Liver (tissue), 3 donors: Measurements from ENCODE around the gene LDB3.

Experiments
- EGR1 ChIP-seq, 2 donors: IDR thresholded peaks; 2 replicates each; pipeline ENCODE4 v1.6.1; 2016 to 2018; ENCODE audit warnings: antibody characterized with exemption in 2 of 2, low read depth in 2 of 2
- GABPA ChIP-seq, 2 donors: IDR thresholded peaks in 1 of 2; conservative IDR thresholded peaks in 1 of 2; 2 replicates each; pipeline ENCODE4 v1.6.1; 2016; ENCODE audit warnings: antibody characterized with exemption in 2 of 2, mild to moderate bottlenecking in 1 of 2, moderate library complexity in 1 of 2
- JUND ChIP-seq, 2 donors: IDR thresholded peaks; 2 replicates each; pipeline ENCODE4 v1.6.1; 2016; ENCODE audit warnings: antibody characterized with exemption in 2 of 2
- NR2F2 ChIP-seq: IDR thresholded peaks from 2 replicates; pipeline ENCODE4 v1.6.1; 2016; ENCODE audit warnings: antibody characterized with exemption
- RAD21 ChIP-seq, 2 donors: IDR thresholded peaks; 2 replicates each; pipeline ENCODE4 v1.6.1; 2016; ENCODE audit warnings: antibody characterized with exemption in 2 of 2, mild to moderate bottlenecking in 2 of 2
- SP1 ChIP-seq: IDR thresholded peaks from 2 replicates; pipeline ENCODE4 v1.6.1; 2018; ENCODE audit warnings: antibody characterized with exemption, mild to moderate bottlenecking
- TAF1 ChIP-seq: conservative IDR thresholded peaks from 2 replicates; pipeline ENCODE4 v1.6.1; 2016; ENCODE audit warnings: antibody characterized with exemption, mild to moderate bottlenecking
- YY1 ChIP-seq: IDR thresholded peaks from 2 replicates; pipeline ENCODE4 v1.6.1; 2016; ENCODE audit warnings: antibody characterized with exemption, mild to moderate bottlenecking
- TF ChIP-seq, protein P1 (sequence below): fragments of 150-350 bp; IDR thresholded peaks from 2 replicates; pipeline ENCODE4 v1.5.1; 2017; ENCODE audit warnings: improper control_type of control experiment, low read depth, low read length; ENCODE audit not compliant: missing input control
- TF ChIP-seq, protein P2 (sequence below): IDR thresholded peaks from 2 replicates; pipeline ENCODE4 v1.6.1; 2016; ENCODE audit warnings: antibody characterized with exemption, mild to moderate bottlenecking
- TF ChIP-seq, protein P3 (sequence below): IDR thresholded peaks from 2 replicates; pipeline ENCODE4 v1.6.1; 2016; ENCODE audit warnings: antibody characterized with exemption
- TF ChIP-seq, protein P4 (sequence below): IDR thresholded peaks from 2 replicates; pipeline ENCODE4 v1.6.1; 2016; ENCODE audit warnings: antibody characterized with exemption
- TF ChIP-seq, protein P5 (sequence below): IDR thresholded peaks from 2 replicates; pipeline ENCODE4 v1.6.1; 2016; ENCODE audit warnings: antibody characterized with exemption
- donor health status: healthy.
- donor health status: healthy.

DNA sequence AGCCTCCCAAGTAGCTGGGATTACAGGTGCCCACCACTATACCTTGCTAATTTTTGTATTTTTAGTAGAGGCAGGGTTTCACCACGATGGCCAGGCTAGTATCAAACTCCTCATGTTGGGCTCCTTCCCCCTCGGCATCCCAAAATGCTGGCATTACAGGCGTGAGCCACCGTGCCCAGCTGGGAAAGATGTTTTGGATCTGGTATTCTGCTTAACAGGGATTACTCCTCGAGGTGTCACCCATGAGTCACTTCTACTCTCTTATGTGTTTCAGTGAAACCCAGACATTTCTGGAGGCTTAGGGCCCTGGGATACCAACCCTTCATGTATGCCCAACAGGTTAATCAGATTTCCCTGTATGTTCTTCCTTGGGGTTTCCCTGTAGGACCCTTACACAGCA lies 25.8 kb upstream of the LDB3 start:
- TF ChIP-seq, protein P1, sequence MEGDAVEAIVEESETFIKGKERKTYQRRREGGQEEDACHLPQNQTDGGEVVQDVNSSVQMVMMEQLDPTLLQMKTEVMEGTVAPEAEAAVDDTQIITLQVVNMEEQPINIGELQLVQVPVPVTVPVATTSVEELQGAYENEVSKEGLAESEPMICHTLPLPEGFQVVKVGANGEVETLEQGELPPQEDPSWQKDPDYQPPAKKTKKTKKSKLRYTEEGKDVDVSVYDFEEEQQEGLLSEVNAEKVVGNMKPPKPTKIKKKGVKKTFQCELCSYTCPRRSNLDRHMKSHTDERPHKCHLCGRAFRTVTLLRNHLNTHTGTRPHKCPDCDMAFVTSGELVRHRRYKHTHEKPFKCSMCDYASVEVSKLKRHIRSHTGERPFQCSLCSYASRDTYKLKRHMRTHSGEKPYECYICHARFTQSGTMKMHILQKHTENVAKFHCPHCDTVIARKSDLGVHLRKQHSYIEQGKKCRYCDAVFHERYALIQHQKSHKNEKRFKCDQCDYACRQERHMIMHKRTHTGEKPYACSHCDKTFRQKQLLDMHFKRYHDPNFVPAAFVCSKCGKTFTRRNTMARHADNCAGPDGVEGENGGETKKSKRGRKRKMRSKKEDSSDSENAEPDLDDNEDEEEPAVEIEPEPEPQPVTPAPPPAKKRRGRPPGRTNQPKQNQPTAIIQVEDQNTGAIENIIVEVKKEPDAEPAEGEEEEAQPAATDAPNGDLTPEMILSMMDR: no peak
- TF ChIP-seq, protein P2, sequence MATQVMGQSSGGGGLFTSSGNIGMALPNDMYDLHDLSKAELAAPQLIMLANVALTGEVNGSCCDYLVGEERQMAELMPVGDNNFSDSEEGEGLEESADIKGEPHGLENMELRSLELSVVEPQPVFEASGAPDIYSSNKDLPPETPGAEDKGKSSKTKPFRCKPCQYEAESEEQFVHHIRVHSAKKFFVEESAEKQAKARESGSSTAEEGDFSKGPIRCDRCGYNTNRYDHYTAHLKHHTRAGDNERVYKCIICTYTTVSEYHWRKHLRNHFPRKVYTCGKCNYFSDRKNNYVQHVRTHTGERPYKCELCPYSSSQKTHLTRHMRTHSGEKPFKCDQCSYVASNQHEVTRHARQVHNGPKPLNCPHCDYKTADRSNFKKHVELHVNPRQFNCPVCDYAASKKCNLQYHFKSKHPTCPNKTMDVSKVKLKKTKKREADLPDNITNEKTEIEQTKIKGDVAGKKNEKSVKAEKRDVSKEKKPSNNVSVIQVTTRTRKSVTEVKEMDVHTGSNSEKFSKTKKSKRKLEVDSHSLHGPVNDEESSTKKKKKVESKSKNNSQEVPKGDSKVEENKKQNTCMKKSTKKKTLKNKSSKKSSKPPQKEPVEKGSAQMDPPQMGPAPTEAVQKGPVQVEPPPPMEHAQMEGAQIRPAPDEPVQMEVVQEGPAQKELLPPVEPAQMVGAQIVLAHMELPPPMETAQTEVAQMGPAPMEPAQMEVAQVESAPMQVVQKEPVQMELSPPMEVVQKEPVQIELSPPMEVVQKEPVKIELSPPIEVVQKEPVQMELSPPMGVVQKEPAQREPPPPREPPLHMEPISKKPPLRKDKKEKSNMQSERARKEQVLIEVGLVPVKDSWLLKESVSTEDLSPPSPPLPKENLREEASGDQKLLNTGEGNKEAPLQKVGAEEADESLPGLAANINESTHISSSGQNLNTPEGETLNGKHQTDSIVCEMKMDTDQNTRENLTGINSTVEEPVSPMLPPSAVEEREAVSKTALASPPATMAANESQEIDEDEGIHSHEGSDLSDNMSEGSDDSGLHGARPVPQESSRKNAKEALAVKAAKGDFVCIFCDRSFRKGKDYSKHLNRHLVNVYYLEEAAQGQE: no peak
- TF ChIP-seq RAD21 (IDR thresholded peaks at IDR 0.05) (no peak), JUND (IDR thresholded peaks at IDR 0.05) (no peak), EGR1 (IDR thresholded peaks at IDR 0.05; ENCODE audit: low read depth in 2 of 2) (no peak), TAF1 (no peak), SP1 (no peak), NR2F2 (no peak), YY1 (no peak), GABPA (IDR thresholded peaks at IDR 0.05 in 1 of 2, conservative IDR thresholded peaks at IDR 0.05 in 1 of 2) (no peak)
- TF ChIP-seq, protein P3, sequence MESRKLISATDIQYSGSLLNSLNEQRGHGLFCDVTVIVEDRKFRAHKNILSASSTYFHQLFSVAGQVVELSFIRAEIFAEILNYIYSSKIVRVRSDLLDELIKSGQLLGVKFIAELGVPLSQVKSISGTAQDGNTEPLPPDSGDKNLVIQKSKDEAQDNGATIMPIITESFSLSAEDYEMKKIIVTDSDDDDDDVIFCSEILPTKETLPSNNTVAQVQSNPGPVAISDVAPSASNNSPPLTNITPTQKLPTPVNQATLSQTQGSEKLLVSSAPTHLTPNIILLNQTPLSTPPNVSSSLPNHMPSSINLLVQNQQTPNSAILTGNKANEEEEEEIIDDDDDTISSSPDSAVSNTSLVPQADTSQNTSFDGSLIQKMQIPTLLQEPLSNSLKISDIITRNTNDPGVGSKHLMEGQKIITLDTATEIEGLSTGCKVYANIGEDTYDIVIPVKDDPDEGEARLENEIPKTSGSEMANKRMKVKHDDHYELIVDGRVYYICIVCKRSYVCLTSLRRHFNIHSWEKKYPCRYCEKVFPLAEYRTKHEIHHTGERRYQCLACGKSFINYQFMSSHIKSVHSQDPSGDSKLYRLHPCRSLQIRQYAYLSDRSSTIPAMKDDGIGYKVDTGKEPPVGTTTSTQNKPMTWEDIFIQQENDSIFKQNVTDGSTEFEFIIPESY: no peak
- TF ChIP-seq, protein P4, sequence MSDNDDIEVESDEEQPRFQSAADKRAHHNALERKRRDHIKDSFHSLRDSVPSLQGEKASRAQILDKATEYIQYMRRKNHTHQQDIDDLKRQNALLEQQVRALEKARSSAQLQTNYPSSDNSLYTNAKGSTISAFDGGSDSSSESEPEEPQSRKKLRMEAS: no peak
- TF ChIP-seq, protein P5, sequence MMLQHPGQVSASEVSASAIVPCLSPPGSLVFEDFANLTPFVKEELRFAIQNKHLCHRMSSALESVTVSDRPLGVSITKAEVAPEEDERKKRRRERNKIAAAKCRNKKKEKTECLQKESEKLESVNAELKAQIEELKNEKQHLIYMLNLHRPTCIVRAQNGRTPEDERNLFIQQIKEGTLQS: no peak
